GM18909 (cell line): Measurements from ENCODE around the gene MSRB1.
"Not testable (repeated sequence)": the region's sequence is repeated elsewhere in the genome, so short reads cannot be mapped to it uniquely, and the experiment has no call there.

Source experiments
- ATAC-seq: cut with Tn5 transposase; IDR thresholded peaks from one replicate; pipeline ENCODE4 v1.9.1; 2021; ENCODE audit warnings: mild to moderate bottlenecking; ENCODE audit not compliant: unreplicated experiment, poor library complexity

The MSRB1 gene

DNA sequence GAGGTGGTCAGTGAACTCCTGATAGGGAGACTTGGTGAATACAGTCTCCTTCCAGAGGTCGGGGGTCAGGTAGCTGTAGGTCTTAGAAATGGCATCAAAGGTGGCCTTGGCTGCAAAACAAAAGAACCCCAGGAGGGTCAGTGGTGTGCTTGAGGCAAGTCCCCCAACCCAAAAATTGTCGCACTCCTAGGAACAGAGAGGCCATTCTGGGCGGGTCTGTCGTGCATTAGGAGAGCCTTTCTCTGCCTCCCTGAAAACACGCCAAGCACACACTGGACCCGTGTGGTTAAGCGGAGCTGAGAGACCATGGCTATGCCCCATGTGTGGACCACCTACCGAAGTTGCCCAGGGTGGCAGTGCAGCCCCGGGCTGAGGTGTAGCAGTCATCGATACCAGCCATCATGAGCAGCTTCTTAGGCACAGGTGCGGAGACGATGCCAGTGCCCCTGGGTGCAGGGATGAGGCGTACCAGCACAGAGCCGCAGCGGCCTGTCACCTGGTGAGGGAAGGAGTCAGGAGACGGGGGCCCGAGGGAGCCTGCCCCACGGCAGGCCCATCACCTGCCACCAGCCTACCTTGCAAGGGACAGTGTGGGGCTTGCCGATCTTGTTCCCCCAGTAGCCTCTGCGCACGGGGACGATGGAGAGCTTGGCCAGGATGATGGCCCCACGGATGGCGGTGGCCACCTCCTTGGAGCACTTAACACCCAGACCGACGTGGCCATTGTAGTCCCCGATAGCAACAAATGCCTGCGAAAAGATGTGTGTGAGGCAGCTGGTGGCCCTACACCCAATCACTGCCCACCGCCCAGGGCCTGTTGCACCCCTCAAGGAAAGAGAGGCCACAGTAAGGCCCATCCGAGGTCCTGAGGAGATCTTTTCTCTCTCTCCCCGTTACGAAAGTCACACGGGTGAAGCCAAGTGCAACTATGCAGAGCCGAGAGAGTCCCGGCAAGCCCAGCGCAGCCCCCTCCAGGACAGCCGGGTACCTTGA is 19.5 kb upstream of the MSRB1 start:
- ATAC-seq: not testable (repeated sequence)

DNA sequence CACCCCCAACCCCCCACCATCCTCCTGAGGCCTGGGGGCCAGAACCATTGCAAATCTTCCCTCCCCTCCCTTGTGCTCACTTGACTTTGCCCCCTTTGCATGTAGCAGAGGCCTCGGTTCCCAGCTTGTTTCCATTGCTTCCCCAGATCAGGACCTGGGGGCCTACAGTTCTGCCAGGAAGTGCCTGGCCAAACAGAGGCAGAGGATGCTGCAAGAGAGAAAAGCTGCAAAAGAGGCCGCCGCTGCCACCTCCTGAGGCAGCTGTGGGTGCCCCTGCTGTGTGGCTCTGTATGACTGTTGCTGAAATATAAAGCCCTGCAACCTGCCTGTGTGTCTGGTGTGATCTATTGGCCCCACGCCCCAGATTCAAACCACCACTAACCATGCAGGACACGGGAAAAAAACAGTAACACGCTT is 18.7 kb upstream of the MSRB1 start:
- ATAC-seq: no peak

DNA sequence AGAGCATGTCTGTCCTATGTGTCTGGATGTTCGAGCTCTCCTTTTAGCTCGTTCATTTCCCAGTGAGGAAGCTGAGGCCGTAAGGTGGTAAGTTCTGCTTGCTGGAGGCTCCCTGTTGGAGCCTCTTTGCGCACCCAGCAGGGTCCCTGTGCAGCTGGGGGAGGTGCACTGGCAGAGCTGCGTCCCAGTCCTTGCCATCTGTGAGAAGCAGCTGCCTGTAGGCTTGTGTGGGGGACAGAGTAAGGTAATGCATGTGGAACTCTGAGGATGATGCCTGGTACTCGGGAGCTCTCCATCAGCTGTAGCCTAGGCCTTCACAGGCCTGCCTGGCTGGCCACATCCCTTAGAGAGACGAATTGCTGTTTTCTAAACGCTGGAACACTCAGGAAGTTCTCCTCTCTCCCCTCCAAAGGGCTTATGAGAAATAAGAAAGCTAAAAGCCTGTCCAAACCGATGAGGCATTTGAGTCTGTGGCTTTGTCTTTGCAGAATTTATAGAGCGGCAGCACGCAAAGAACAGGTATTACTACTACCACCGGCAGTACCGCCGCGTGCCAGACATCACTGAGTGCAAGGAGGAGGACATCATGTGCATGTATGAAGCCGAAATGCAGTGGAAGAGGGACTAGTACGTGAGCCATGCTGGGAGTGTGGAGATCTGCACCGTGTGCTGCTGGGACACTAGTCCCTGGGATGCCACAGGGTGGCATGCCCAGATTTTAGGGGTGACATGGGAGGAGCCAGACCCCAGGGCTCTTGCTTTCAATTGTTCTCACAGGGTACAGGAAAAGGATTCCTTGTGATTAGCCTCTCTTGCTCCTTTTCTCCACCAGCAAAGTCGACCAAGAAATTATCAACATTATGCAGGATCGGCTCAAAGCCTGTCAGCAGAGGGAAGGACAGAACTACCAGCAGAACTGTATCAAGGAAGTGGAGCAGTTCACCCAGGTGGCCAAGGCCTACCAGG is 17.9 kb upstream of the MSRB1 start:
- ATAC-seq: no peak

DNA sequence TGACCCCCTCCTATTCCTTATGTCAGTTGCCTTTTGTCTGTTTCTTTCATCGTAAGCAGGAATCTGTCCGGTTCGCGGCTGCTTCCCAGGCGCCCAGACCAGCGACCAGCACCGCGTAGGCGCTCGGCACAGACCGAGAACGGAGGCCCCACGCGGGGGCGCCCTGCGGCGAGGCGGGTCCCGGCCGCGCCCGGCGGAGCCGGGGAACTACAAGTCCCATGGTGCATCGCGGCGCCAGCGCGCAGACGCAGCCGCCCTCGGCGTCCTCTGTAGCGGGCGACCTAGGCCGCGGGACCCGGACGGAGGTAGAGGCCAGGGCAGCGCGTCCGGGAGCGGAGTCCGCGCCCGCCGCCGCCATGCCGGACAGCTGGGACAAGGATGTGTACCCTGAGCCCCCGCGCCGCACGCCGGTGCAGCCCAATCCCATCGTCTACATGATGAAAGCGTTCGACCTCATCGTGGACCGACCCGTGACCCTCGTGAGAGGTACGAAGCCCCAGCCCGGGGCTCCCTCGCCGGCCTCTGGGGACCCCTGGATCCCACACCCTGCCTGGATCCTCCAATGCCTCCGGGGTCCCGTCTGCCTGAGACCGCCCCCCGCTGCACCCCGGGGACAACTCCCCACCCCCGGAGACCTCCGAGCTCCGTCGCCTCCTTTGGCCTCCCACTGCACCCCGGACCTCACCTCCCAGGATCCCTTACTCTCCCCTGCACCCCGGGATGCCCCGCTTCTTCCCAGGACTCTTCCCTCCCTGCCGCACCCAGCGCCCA is 16.5 kb upstream of the MSRB1 start, which contains the start of gene NDUFB10:
NDUFB10 (plus strand) TSS at position 270 of the 771 bp plus-strand sequence; CDS start at position 357, 87 bp downstream.
- ATAC-seq: peak; percentile 80

DNA sequence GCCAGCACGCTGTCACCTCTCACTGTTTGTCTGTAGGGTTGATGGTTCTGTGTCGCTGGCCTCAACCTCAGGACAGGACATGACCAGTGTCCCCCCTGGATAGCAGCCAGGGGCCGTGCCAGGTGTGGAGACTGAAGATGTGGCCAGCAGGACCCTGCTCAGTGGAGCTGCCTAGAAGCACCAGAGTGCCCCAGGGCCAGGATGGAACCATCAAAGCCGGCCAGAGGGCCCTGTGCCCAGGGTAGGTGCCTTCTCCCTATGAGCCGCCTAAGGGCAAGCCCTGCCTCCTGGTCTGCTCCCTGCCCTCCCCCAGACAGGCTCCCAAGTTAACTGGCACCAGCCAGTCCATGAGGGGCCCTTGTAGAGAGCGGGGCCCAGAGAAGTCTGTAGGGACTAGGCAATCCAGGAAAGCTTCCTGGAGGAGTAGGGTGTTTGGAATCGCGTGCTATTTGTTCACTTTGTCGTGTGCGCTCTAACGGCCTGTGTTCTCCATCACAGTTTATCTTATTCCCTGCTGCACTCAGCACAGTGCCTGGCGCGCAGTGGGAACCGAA is 15.8 kb upstream of the MSRB1 start:
- ATAC-seq: no peak

DNA sequence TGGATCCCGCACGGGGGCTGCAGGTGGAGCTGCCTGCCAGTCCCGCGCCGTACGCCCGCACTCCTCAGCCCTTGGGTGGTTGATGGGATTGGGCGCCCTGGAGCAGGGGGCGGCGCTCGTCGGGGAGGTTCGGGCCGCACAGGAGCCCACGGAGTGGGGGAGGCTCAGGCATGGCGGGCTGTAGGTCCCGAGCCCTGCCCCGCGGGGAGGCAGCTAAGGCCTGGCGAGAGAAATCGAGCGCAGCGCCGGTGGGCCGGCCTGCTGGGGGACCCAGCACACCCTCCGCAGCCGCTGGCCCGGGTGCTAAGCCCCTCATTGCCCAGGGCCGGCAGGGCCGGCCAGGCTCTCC is 15.1 kb upstream of the MSRB1 start:
- not testable (repeated sequence) for ATAC-seq

DNA sequence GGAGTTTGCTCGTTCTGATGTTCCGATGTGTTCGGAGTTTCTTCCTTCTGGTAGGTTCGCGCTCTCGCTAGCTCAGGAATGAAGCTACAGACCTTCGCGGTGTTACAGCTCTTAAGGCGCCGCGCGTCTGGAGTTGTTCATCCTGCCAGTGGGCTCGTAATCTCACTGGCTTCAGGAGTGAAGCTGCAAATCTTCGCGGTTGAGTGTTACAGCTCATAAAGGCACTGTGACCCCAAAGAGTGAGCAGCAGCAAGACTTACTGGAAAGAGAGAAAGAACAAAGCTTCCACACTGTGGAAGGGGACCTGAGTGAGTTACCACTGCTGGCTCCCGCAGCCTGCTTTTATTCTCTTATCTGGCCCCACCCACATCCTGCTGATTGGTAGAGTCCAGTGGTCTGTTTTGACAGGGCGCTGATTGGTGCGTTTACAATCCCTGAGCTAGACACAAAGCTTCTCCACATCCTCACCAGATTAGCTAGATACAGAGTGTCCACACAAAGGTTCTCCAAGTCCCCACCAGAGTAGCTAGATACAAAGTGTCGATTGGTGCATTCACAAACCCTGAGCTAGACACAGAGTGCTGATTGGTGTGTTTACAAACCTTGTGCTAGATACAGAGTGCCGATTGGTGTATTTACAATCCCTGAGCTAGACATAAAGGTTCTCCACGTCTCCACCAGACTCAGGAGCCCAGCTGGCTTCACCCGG is 14.6 kb upstream of the MSRB1 start:
- ATAC-seq: not testable (repeated sequence)

DNA sequence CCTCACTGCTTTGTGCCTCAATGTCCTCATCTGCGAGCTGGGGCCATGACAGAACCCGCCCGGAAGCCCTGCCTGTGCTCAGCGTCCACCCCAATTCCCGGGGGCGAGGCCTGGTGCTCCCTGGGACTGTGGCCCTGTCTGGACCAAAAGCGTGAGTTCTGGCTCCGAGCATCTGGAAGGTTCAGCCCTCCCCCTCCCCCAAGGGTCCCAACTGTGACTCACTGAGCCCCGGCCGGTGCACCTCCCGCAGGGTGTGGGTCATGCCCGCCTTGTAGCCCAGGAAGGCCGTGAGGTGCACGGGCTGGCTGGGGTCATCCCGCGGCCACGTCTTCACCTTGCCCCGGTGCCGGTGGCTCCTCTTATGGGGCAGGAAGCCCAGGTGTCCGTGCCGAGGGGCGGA is 10.7 kb upstream of the MSRB1 start:
- ATAC-seq: no peak

DNA sequence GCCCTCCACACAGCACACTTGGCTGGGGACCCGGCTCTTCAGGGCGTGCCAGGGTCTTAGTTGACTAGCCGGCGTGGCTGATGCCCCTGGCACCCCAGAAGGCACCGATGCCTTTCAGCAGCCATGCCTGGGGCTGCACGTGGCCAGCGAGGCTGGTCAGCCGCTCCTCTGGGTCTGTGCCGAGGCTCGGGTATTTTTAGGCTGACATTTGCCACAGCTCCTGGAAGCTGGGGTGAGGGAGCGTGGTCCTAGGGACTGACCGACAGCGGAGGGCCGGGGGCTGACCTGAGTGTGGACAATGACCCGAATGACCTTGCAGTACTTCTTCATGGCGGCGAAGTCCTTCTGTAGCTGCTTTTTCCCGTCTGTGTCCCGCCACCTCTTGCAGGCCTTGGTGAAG is 7.6 kb upstream of the MSRB1 start:
- no peak for ATAC-seq

DNA sequence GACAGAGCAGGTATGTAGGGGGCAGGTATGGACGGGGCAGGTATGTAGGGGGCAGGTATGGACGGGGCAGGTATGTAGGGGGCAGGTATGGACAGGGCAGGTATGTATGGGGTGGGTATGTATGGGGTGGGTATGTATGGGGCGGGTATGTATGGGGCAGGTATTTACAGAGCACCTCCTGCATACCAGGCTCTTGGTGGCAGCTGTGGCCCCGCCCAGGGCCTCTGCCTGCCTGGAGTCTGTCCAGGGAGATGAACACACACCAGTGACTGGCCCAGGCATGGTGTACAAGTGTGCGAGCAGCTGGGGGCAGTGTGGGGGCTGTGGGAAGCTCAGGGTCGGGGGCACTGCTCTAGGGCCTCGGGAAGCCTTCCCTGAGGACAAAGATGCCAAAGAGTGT is 7.0 kb upstream of the MSRB1 start:
- no peak for ATAC-seq

DNA sequence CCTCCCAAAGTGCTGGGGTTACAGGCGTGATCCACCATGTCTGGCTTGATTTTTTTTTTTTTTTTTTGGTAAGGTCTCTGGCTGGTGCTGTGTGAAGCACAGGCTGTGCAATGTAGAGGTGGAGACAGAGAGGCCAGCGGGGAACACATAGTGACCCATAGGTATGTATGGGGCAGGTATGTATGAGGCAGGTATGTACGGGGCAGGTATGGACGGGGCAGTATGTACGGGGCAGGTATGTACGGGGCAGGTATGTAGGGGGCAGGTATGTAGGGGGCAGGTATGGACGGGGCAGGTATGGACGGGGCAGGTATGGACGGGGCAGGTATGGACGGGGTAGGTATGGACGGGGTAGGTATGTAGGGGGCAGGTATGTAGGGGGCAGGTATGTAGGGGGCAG is 6.5 kb upstream of the MSRB1 start:
- ATAC-seq: no peak

DNA sequence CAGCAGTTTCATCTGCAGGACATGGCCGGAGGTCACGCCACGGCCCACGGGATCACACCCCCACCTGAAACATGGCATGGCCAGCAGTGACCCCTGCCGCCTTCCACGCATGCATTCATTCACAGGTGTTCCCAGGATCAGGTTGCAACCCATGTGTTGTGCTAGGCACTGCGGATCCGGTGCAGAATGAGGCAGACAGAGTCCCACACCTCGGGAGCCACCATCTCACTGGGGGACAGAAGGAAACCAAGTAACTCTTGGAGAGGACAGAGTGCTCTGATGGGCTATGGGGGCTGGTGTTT is 4.3 kb upstream of the MSRB1 start:
- no peak for ATAC-seq

DNA sequence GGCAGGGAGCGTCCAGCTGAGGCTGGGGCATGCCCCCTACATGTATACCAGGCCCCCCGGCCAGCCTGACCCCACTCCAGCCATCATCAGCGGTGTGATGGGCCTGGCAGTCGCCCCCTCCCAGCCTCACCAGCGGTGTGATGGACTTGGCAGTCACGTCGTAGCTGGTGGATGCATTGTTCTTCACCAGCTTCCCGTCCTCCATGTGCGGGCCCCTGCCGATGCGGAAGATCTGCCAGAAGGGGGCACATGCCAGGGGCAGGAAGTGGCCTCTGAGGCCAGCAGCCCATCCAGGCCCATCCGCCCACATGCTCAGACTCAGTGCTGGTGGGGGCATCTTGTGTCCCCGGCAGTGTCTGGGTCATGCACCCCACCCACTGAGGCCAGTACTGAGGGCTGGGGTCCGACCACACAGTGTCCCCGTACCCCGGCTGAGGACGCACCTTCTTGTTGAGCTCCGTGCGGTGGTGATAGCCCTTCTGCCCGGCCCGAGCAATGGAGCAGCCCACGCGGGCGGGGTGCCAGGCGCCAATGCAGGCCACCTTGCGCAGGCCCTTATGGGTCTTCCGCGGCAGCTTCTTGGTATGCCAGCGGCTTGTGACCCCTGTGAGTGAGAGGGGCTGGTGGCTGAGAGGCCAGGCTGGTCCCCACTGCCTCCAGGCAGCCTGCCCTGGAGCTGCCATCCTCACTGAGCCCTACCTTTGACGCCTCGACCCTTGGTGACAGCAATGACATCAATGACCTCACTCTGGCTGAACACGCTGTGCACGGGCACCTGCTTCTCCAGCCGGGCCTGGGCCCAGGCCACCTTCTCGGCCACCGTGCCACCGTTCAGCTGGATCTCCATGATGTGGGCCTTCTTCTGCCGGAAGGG is 3.7 kb upstream of the MSRB1 start:
- ATAC-seq: no peak

DNA sequence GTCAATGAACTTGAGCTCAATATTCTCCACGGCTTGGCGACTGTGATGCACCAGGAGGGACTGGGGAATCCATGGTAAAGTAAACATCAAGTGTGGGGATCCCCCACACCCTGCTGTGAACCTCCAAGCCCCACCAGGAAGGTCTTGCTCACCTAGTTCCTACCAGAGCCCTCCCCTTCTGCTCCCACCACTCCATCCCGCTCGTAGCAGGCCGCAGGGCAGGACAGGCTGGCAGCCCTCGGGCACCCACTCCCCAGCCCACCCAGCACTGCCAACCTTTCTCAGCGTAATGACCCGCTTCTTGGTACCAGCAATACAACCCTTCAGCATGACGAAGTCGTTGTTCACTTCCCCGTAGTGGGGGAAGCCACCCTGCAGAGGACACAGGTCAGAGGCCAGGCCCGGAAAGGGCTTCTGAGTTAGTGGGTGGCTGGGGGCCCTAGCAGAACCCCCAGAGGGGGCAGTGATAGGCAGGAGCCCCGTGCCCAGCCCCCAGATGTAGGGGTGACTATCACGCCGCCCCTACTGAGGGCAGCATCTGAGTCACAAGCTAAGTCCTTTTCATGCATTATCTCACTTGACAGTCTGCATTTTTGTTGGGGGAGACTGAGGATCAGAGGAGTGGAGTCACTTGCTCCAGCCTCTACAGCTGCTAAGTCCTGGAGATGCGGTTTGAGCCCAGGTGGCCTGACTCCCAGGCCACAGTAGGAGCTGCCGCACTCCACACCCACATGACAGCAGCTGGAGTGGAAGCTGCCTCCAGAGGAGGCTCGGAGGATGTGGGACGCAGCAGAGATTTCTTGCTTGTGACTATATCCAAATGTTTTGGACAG is 2.8 kb upstream of the MSRB1 start:
- no peak for ATAC-seq

DNA sequence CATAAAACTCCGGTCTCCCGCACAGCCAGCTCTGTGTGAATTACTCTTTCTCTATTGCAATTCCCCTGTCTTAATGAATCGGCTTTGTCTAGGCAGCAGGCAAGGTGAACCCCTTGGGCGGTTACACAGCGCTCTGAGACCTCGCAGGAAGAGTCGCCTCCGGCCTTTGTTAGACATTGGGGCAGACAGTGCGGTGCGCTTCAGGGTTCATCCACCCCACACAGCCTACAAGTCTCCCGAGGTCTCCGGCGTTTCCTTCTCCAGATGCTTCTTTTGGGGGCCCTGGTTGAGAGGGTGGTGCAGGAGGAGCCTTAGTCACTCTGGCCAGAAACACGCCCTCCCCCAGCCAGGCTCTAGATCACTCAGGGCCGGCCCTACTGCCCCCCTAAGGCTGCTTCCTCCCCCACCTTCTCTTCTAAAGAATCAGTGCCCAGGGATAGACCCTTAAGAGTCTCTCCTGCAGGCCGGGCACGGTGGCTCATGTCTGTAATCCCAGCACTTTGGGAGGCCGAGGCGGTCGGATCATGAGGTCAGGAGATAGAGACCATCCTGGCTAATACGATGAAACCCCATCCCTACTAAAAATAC is 1.7 kb upstream of the MSRB1 start:
- no peak for ATAC-seq

DNA sequence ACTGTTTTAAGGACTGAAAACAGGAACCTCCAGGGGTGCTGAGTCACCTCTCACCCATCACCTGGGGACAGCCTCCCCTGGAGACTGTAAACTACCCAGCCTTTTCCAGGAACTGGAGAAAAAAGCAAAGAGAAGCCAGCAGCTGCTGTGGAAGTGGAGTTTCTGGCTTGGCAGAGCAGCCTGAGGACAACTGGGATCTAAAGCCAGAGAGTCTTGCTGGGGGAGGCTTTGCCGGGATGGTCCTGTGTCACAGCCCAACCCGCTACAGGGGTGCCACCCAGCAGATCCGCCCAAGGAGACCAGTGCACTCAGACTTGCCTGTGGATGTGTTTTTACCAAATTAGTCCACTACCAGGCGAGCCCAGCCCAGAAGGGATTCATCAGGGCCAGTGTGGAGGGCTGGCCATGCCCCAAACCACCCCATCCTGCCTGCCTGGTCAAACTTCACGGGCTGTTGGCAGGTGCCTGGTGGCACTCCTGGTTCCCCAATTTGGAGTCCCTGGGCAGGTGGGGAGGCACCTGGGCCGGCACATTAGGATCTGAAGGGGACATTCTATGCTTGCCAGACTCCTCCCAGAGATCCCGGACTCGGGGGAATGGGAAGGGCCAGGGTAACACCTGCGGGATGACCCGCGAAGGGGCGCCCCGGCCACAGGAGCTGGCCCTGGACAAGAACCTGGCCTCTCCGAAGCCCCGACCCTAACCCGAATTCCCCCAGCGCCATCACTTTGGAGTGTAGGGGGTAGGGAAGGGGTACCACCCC is 771 bp downstream of the MSRB1 start:
- no peak for ATAC-seq
